ENCODE data around the gene MED20.

MED20 gene

GRCh38 chr6:41901882-41902519 is 18.9 kb downstream of the MED20 start:
- no peak for DNase-seq

GRCh38 chr6:41900861-41901260 is 20.1 kb downstream of the MED20 start:
- no peak for DNase-seq

- DNase-seq = no peak
Measured at GRCh38 chr6:41896281-41896680, 24.7 kb downstream of the MED20 start.

- DNase-seq = peak; percentile 89
Measured at GRCh38 chr6:41895300-41896233, 25.4 kb downstream of the MED20 start, which contains the start of gene USP49. TSS of gene USP49 (minus strand) at chr6:41895375. CDS start at chr6:41806983, 88,392 bp downstream.

- DNase-seq = no peak
Measured at GRCh38 chr6:41894366-41895299, 26.3 kb downstream of the MED20 start.

GRCh38 chr6:41892921-41893564 is 27.9 kb downstream of the MED20 start:
- no peak for DNase-seq

- DNase-seq = no peak
Measured at GRCh38 chr6:41887331-41887751, 33.6 kb downstream of the MED20 start.

- no peak for DNase-seq
Measured at GRCh38 chr6:41885930-41886329, 35.0 kb downstream of the MED20 start.

- DNase-seq = no peak
Measured at GRCh38 chr6:41884957-41885356, 36.0 kb downstream of the MED20 start.

GRCh38 chr6:41881506-41881905 is 39.4 kb downstream of the MED20 start:
- no peak for DNase-seq

GRCh38 chr6:41878961-41879405 is 42.0 kb downstream of the MED20 start:
- no peak for DNase-seq

- DNase-seq = no peak
Measured at GRCh38 chr6:41878246-41878645, 42.7 kb downstream of the MED20 start.

- DNase-seq = no peak
Measured at GRCh38 chr6:41877051-41877680, 43.8 kb downstream of the MED20 start.

- DNase-seq = no peak
Measured at GRCh38 chr6:41874741-41875140, 46.2 kb downstream of the MED20 start.

GRCh38 chr6:41872147-41872546 is 48.8 kb downstream of the MED20 start:
- no peak for DNase-seq

GRCh38 chr6:41871691-41872090 is 49.2 kb downstream of the MED20 start:
- DNase-seq = no peak

GRCh38 chr6:41859356-41859755 is 61.6 kb downstream of the MED20 start:
- no peak for DNase-seq

- no peak for DNase-seq
Measured at GRCh38 chr6:41858703-41859102, 62.2 kb downstream of the MED20 start.

All from KG1 (cell line).